Astrocyte of the hippocampus (primary cell): ENCODE measurements around the gene COL20A1.
"Not testable (repeated sequence)": the region's sequence is repeated elsewhere in the genome, so short reads cannot be mapped to it uniquely, and the experiment has no call there.

Experiments
- DNase-seq: peaks from one replicate; pipeline ENCODE4 v3.0.0; 2011; ENCODE audit warnings: low read depth, low spot score

Gene COL20A1

GRCh38 chr20:63292904-63293303 is at the start of gene COL20A1:
Gene COL20A1 (plus strand): TSS chr20:63293186. CDS start chr20:63295108, 1,922 bp downstream.
- DNase-seq = no peak

- DNase-seq = no peak
These were observed 49.3 kb upstream of the COL20A1 start for GRCh38 chr20:63243604-63244247.

- DNase-seq = no peak
These were observed 48.5 kb upstream of the COL20A1 start for GRCh38 chr20:63244468-63244867.

GRCh38 chr20:63246490-63247288 is 46.3 kb upstream of the COL20A1 start:
- DNase-seq = no peak

- no peak for DNase-seq
These were observed 45.2 kb upstream of the COL20A1 start for GRCh38 chr20:63247671-63248228.

- no peak for DNase-seq
These were observed 44.0 kb upstream of the COL20A1 start for GRCh38 chr20:63248835-63249591.

- DNase-seq = no peak
These were observed 43.1 kb upstream of the COL20A1 start for GRCh38 chr20:63249891-63250290.

GRCh38 chr20:63251350-63251749 is 41.6 kb upstream of the COL20A1 start:
- DNase-seq = not testable (repeated sequence)

GRCh38 chr20:63252284-63252711 is 40.7 kb upstream of the COL20A1 start:
- DNase-seq = no peak

GRCh38 chr20:63253065-63253437 is 39.9 kb upstream of the COL20A1 start:
- no peak for DNase-seq

GRCh38 chr20:63253438-63254231 is 39.4 kb upstream of the COL20A1 start:
- DNase-seq = peak; percentile 34

GRCh38 chr20:63254232-63254605 is 38.8 kb upstream of the COL20A1 start, which contains the start of gene NKAIN4:
Gene NKAIN4 (minus strand): TSS chr20:63254463. CDS start chr20:63254450, 13 bp downstream.
- DNase-seq = no peak

GRCh38 chr20:63254606-63255384 is 38.2 kb upstream of the COL20A1 start:
- no peak for DNase-seq

- DNase-seq = no peak
These were observed 36.9 kb upstream of the COL20A1 start for GRCh38 chr20:63255931-63256704.

- no peak for DNase-seq
These were observed 36.0 kb upstream of the COL20A1 start for GRCh38 chr20:63256954-63257353.

GRCh38 chr20:63257629-63258028 is 35.4 kb upstream of the COL20A1 start:
- no peak for DNase-seq

- no peak for DNase-seq
These were observed 34.2 kb upstream of the COL20A1 start for GRCh38 chr20:63258781-63259180.

GRCh38 chr20:63259734-63260460 is 33.1 kb upstream of the COL20A1 start:
- DNase-seq = no peak

- no peak for DNase-seq
These were observed 32.5 kb upstream of the COL20A1 start for GRCh38 chr20:63260521-63260920.
